Keratinocyte (primary cell): Measurements from ENCODE around the gene C10orf95. TPM values are rescaled to one million over a fixed set of nuclear protein-coding genes. Genes with fewer than 3 reads are reported as not detected.
A peak's percentile ranks its signal among the peaks of the same experiment; 100 is the strongest.

ENCODE experiments used
- DNase-seq: peaks from one replicate; pipeline ENCODE4 v3.0.0-alpha.2; 2011; ENCODE audit warnings: low read depth, missing footprints, low spot score
- FAIRE-seq: peaks from 2 replicates; lab custom pipeline; 2011; peaks lifted over from hg19 to GRCh38; lab: Jason Lieb, UNC
- H2AFZ ChIP-seq: 2 replicates; pipeline ENCODE4 v1.6.0; 2012; ENCODE audit warnings: low read length, control low read depth, inconsistent platforms; ENCODE audit not compliant: control insufficient read depth
- H3K27ac ChIP-seq: 2 replicates; pipeline ENCODE4 v1.5.1; 2011; ENCODE audit warnings: low read length; ENCODE audit not compliant: control insufficient read depth, insufficient read depth
- H3K27me3 ChIP-seq: 3 replicates; pipeline ENCODE4 v1.6.0; 2011; ENCODE audit warnings: low read length; ENCODE audit not compliant: control insufficient read depth, insufficient read depth; ENCODE audit errors: extremely low read depth
- H3K36me3 ChIP-seq, 2 experiments: 2 replicates in 1 of 2; 3 replicates in 1 of 2; pipeline ENCODE4 v1.5.1; 2011; ENCODE audit warnings: low read length in 2 of 2, mild to moderate bottlenecking in 1 of 2; ENCODE audit not compliant: control insufficient read depth in 2 of 2, insufficient read depth in 2 of 2; ENCODE audit errors: extremely low read depth in 1 of 2
- H3K4me1 ChIP-seq: 3 replicates; pipeline ENCODE4 v1.5.1; 2011; ENCODE audit warnings: low read length; ENCODE audit not compliant: control insufficient read depth, insufficient read depth; ENCODE audit errors: extremely low read depth
- H3K4me2 ChIP-seq: 3 replicates; pipeline ENCODE4 v1.6.0; 2011; ENCODE audit warnings: low read depth, low read length; ENCODE audit not compliant: control insufficient read depth, insufficient read depth; ENCODE audit errors: extremely low read depth
- H3K4me3 ChIP-seq, 3 experiments: fragments of 200-600 bp in 1 of 3; sonication (generic) in 1 of 3; 2 replicates in 2 of 3; 3 replicates in 1 of 3; pipeline ENCODE4 v1.5.1; 2011 to 2016; ENCODE audit warnings: low read length in 3 of 3, mild to moderate bottlenecking in 3 of 3, control low read depth in 2 of 3, inconsistent platforms in 1 of 3, low read depth in 1 of 3, mixed read lengths in 1 of 3, mixed run types in 1 of 3, moderate library complexity in 1 of 3; ENCODE audit not compliant: control insufficient read depth in 2 of 3, insufficient read depth in 2 of 3; ENCODE audit errors: extremely low read depth in 1 of 3
- H3K79me2 ChIP-seq: 2 replicates; pipeline ENCODE4 v1.6.0; 2012; ENCODE audit warnings: low read length; ENCODE audit not compliant: control insufficient read depth, insufficient read depth
- H3K9ac ChIP-seq: 3 replicates; pipeline ENCODE4 v1.6.0; 2011; ENCODE audit warnings: low read length; ENCODE audit not compliant: control insufficient read depth, insufficient read depth; ENCODE audit errors: extremely low read depth
- H3K9me1 ChIP-seq: 3 replicates; pipeline ENCODE4 v1.6.0; 2011; ENCODE audit warnings: low read length; ENCODE audit not compliant: control insufficient read depth, insufficient read depth; ENCODE audit errors: extremely low read depth
- H3K9me3 ChIP-seq: 2 replicates; pipeline ENCODE4 v1.5.1; 2012; ENCODE audit warnings: low read depth, low read length; ENCODE audit not compliant: control insufficient read depth
- H4K20me1 ChIP-seq: 3 replicates; pipeline ENCODE4 v1.6.0; 2011; ENCODE audit warnings: low read length; ENCODE audit not compliant: control insufficient read depth, insufficient read depth; ENCODE audit errors: extremely low read depth
- CTCF ChIP-seq, 3 experiments: IDR thresholded peaks in 1 of 3; conservative IDR thresholded peaks in 1 of 3; optimal IDR thresholded peaks in 1 of 3; 2 replicates in 2 of 3; 3 replicates in 1 of 3; pipeline versions ENCODE3 to v1.5.1; 2011; ENCODE audit warnings: low read length in 3 of 3, mild to moderate bottlenecking in 3 of 3, moderate library complexity in 2 of 3, control low read depth in 1 of 3, inconsistent platforms in 1 of 3; ENCODE audit not compliant: insufficient read depth in 2 of 3; ENCODE audit errors: extremely low read depth in 1 of 3
- EZH2 ChIP-seq: IDR thresholded peaks from one replicate; pipeline ENCODE4 v1.6.1; 2012; ENCODE audit warnings: inconsistent platforms, mild to moderate bottlenecking, low read length, moderate library complexity
- dilution Hi-C: fragments of 300-500 bp; cut with MboI; formaldehyde crosslinking; loops from one replicate; pipeline ENCODE4 v1.7.0; 2020; ENCODE audit warnings: low sequenced_read_pairs; ENCODE audit not compliant: extremely low pct_ligation_motif_present
- polyA plus RNA-seq, 5 experiments: library from polyadenylated mRNA; depleted of rRNA in 3 of 5; stranded (reverse) in 3 of 5; stranded (forward) in 1 of 5; unstranded in 1 of 5; fragments of >200 nt; gene quantifications; 1 replicate in 1 of 5; 2 replicates in 3 of 5; 3 replicates in 1 of 5; pipeline versions ENCODE4 v1.2.1 to v1.2.3, GENCODE V29; 2011 to 2012; ENCODE audit warnings: missing spikeins in 2 of 5, low read depth in 1 of 5, low replicate concordance in 1 of 5

The C10orf95 gene
- polyA plus RNA-seq, 1 donor (not counting 4 experiments of a cell fraction or from before 2014, with no cell fraction given) = 0.63 TPM

- Histone ChIP-seq H4K20me1 (no peaks in the 10 kb centered on the region), H3K4me1 (peaks cover 23% of the 10 kb centered on the region), H3K27ac (no peak overlapping the region), H3K36me3 (no peaks in the 10 kb centered on the region), H3K9me1 (peaks cover 3% of the 10 kb centered on the region), H3K9me3 (no peaks in the 10 kb centered on the region), H3K4me3 (peak overlapping the region in 2 of 3 experiments; percentile 11 to 39), H2AFZ (no peak overlapping the region), H3K9ac (peak overlapping the region; percentile 22), H3K79me2 (no peaks in the 10 kb centered on the region), H3K4me2 (peak overlapping the region; percentile 82), H3K27me3 (no peaks in the 10 kb centered on the region)
- FAIRE-seq = no peak
- TF ChIP-seq CTCF (optimal IDR thresholded peaks at IDR 0.05 in 1 of 3, IDR thresholded peaks at IDR 0.05 in 1 of 3, conservative IDR thresholded peaks at IDR 0.05 in 1 of 3; ENCODE audit: extremely low read depth in 1 of 3, insufficient read depth in 2 of 3, low read length in 3 of 3) (no peak), EZH2 (no peak)
- dilution Hi-C loops = no loop called here
- DNase-seq = no peak
Observed at GRCh38 chr10:102462512-102463054, 11.2 kb upstream of the C10orf95 start.

GRCh38 chr10:102461187-102462054, 10.1 kb upstream of the C10orf95 start:
- H3K4me2 ChIP-seq = peak overlapping the region; percentile 88
- peaks cover 23% of the 10 kb centered on the region for H3K4me1 ChIP-seq
- peak; percentile 44 for DNase-seq
- no peak overlapping the region for H3K27ac ChIP-seq
- H3K9me1 ChIP-seq = peaks cover 3% of the 10 kb centered on the region
- no peaks in the 10 kb centered on the region for H3K79me2 ChIP-seq
- no peaks in the 10 kb centered on the region for H3K9me3 ChIP-seq
- peak overlapping the region; percentile 98 for H2AFZ ChIP-seq
- peaks cover 0 to 3% of the 10 kb centered on the region in 2 experiments for H3K36me3 ChIP-seq
- TF ChIP-seq EZH2 (no peak), CTCF (optimal IDR thresholded peaks at IDR 0.05 in 1 of 3, IDR thresholded peaks at IDR 0.05 in 1 of 3, conservative IDR thresholded peaks at IDR 0.05 in 1 of 3; ENCODE audit: extremely low read depth in 1 of 3, insufficient read depth in 2 of 3, low read length in 3 of 3) (no peak)
- dilution Hi-C loops = no loop called here
- peak overlapping the region; percentile 44 to 68 (median 67) for H3K4me3 ChIP-seq
- no peak for FAIRE-seq
- no peaks in the 10 kb centered on the region for H3K27me3 ChIP-seq
- H4K20me1 ChIP-seq = no peaks in the 10 kb centered on the region
- H3K9ac ChIP-seq = peak overlapping the region; percentile 52
